RCC 7860 (cell line): ENCODE results near the gene TUBB4A.
"Not testable (repeated sequence)": the region's sequence is repeated elsewhere in the genome, so short reads cannot be mapped to it uniquely, and the experiment has no call there.

Experiments used
- DNase-seq: peaks from one replicate; pipeline ENCODE4 v3.0.0-alpha.2; 2015; ENCODE audit warnings: low spot score
- FAIRE-seq: peaks from 2 replicates; lab custom pipeline; 2012; peaks lifted over from hg19 to GRCh38; lab: Jason Lieb, UNC

TUBB4A gene

GRCh38 chr19:6501740-6502648 lies at the start of gene TUBB4A:
Gene TUBB4A, minus strand, starts transcription at chr19:6502309. Its CDS starts 97 bp downstream, at chr19:6502212.
- no peak for FAIRE-seq

GRCh38 chr19:6551091-6551490 lies 49.0 kb upstream of the TUBB4A start:
- FAIRE-seq: no peak
- DNase-seq: no peak

More at GRCh38 chr19:6501740-6502648, at the start of gene TUBB4A:
- no peak for DNase-seq

GRCh38 chr19:6550679-6551078 lies 48.6 kb upstream of the TUBB4A start:
- not testable (repeated sequence) for DNase-seq, FAIRE-seq

- DNase-seq (no peak), FAIRE-seq (no peak)
Measured at GRCh38 chr19:6543866-6544347, 41.8 kb upstream of the TUBB4A start.

- FAIRE-seq (no peak), DNase-seq (peak; percentile 48)
Measured at GRCh38 chr19:6540918-6541689, 39.0 kb upstream of the TUBB4A start.

- DNase-seq: no peak
- FAIRE-seq: no peak
Measured at GRCh38 chr19:6539514-6539913, 37.4 kb upstream of the TUBB4A start.

- DNase-seq: no peak
- no peak for FAIRE-seq
Measured at GRCh38 chr19:6535558-6536137, 33.5 kb upstream of the TUBB4A start.

- DNase-seq (no peak), FAIRE-seq (no peak)
Measured at GRCh38 chr19:6534451-6535093, 32.5 kb upstream of the TUBB4A start.

GRCh38 chr19:6533746-6534418 lies 31.8 kb upstream of the TUBB4A start:
- no peak for FAIRE-seq
- DNase-seq: no peak

- FAIRE-seq: no peak
Measured at GRCh38 chr19:6533000-6533328, 30.9 kb upstream of the TUBB4A start.

GRCh38 chr19:6532244-6532999 lies 30.3 kb upstream of the TUBB4A start:
- FAIRE-seq: no peak
- no peak for DNase-seq

More at GRCh38 chr19:6533000-6533328, 30.9 kb upstream of the TUBB4A start:
- DNase-seq: no peak

GRCh38 chr19:6531956-6532243 lies 29.8 kb upstream of the TUBB4A start:
- DNase-seq (no peak), FAIRE-seq (no peak)

GRCh38 chr19:6531163-6531955 lies 29.2 kb upstream of the TUBB4A start:
- no peak for DNase-seq
- no peak for FAIRE-seq

- FAIRE-seq (peak; percentile 85), DNase-seq (peak; percentile 89)
Measured at GRCh38 chr19:6530386-6531162, 28.5 kb upstream of the TUBB4A start, which contains the start of gene TNFSF9. Gene TNFSF9, plus strand, starts transcription at chr19:6531026. Its CDS starts 11 bp downstream, at chr19:6531037.

- FAIRE-seq: no peak
- DNase-seq: no peak
Measured at GRCh38 chr19:6529937-6530385, 27.9 kb upstream of the TUBB4A start.

GRCh38 chr19:6529351-6529750 lies 27.2 kb upstream of the TUBB4A start:
- FAIRE-seq: no peak

GRCh38 chr19:6528544-6529121 lies 26.5 kb upstream of the TUBB4A start:
- DNase-seq (peak; percentile 53), FAIRE-seq (peak; percentile 17)

More at GRCh38 chr19:6529351-6529750, 27.2 kb upstream of the TUBB4A start:
- DNase-seq: no peak
